ENCODE results near the gene SYNE3.

Gene SYNE3

DNA sequence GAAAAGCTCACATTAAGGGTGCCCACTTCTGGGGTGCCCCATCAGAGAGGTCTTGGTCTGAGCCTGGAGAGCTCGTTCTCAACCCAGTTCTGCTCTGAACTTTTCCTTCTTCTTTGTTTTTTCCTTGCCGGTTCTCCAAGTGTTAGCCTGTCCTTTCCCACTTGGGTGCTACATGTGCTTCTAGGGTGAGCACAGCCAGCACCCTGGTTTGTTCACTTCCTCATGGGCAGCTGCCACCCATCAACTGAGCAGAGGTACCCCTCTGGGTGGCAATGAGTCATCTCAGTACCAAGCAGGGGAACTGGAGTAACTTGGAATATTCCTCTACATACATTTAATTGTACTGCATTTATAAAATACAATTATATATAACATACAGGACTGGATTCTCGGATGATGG is 3.9 kb upstream of the SYNE3 start:
- no peak overlapping the region for H3K4me3 ChIP-seq (ENCODE audit: low read depth, low read length, poor library complexity, severe bottlenecking)
- H4K20me1 ChIP-seq (ENCODE audit: insufficient read depth, low read length): no peaks in the 10 kb centered on the region
- no peak overlapping the region for H3K9ac ChIP-seq (ENCODE audit: low read length)
- peaks cover 8% of the 10 kb centered on the region; the same call in 1 of the 2 replicates for H3K27me3 ChIP-seq (ENCODE audit: insufficient read depth, low read length)
- no peak overlapping the region for H3K4me2 ChIP-seq (ENCODE audit: low read length)
- H3K9me2 ChIP-seq (ENCODE audit: low read depth, low read length): no peaks in the 10 kb centered on the region
- H3K4me1 ChIP-seq (ENCODE audit: insufficient read depth, low read length, severe bottlenecking): peaks cover 50% of the 10 kb centered on the region
- no peak overlapping the region for H3K27ac ChIP-seq (ENCODE audit: low read depth, low read length, poor library complexity, severe bottlenecking)
- H3K79me2 ChIP-seq (ENCODE audit: insufficient read depth, low read length): no peaks in the 10 kb centered on the region
- no peaks in the 10 kb centered on the region for H3F3A ChIP-seq (ENCODE audit: insufficient read depth, low read length)
- no peaks in the 10 kb centered on the region for H3K36me3 ChIP-seq (ENCODE audit: insufficient read depth, low read length)
- TF ChIP-seq, protein P1, sequence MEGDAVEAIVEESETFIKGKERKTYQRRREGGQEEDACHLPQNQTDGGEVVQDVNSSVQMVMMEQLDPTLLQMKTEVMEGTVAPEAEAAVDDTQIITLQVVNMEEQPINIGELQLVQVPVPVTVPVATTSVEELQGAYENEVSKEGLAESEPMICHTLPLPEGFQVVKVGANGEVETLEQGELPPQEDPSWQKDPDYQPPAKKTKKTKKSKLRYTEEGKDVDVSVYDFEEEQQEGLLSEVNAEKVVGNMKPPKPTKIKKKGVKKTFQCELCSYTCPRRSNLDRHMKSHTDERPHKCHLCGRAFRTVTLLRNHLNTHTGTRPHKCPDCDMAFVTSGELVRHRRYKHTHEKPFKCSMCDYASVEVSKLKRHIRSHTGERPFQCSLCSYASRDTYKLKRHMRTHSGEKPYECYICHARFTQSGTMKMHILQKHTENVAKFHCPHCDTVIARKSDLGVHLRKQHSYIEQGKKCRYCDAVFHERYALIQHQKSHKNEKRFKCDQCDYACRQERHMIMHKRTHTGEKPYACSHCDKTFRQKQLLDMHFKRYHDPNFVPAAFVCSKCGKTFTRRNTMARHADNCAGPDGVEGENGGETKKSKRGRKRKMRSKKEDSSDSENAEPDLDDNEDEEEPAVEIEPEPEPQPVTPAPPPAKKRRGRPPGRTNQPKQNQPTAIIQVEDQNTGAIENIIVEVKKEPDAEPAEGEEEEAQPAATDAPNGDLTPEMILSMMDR (IDR thresholded peaks at IDR 0.05; ENCODE audit: low read length): no peak
- no peak for TF ChIP-seq EZH2 (IDR thresholded peaks at IDR 0.05; ENCODE audit: borderline replicate concordance, low read length)
- H2AFZ ChIP-seq (ENCODE audit: low read length): no peak overlapping the region
- no peaks in the 10 kb centered on the region for H3K9me3 ChIP-seq (ENCODE audit: low read length)

- peaks cover 53% of the 10 kb centered on the region for H3K4me1 ChIP-seq (ENCODE audit: insufficient read depth, low read length, severe bottlenecking)
- TF ChIP-seq EZH2 (IDR thresholded peaks at IDR 0.05; ENCODE audit: borderline replicate concordance, low read length): no peak
- TF ChIP-seq, protein P1 (IDR thresholded peaks at IDR 0.05; ENCODE audit: low read length): no peak
- no peak overlapping the region for H2AFZ ChIP-seq (ENCODE audit: low read length)
These were observed 3.2 kb upstream of the SYNE3 start for GRCh38 chr14:95519699-95520098.

GRCh38 chr14:95518045-95518751 is 1.7 kb upstream of the SYNE3 start:
- Histone ChIP-seq H3F3A (ENCODE audit: insufficient read depth, low read length) (no peaks in the 10 kb centered on the region), H3K9me3 (ENCODE audit: low read length) (no peaks in the 10 kb centered on the region), H3K9ac (ENCODE audit: low read length) (no peak overlapping the region; the same call in 1 of the 2 replicates), H3K36me3 (ENCODE audit: insufficient read depth, low read length) (no peaks in the 10 kb centered on the region), H3K4me3 (ENCODE audit: low read depth, low read length, poor library complexity, severe bottlenecking) (no peak overlapping the region), H3K27ac (ENCODE audit: low read depth, low read length, poor library complexity, severe bottlenecking) (peak overlapping the region; percentile 16), H3K79me2 (ENCODE audit: insufficient read depth, low read length) (no peaks in the 10 kb centered on the region), H3K4me2 (ENCODE audit: low read length) (no peak overlapping the region; the same call in 1 of the 2 replicates), H2AFZ (ENCODE audit: low read length) (no peak overlapping the region), H4K20me1 (ENCODE audit: insufficient read depth, low read length) (no peaks in the 10 kb centered on the region), H3K4me1 (ENCODE audit: insufficient read depth, low read length, severe bottlenecking) (peaks cover 48% of the 10 kb centered on the region), H3K9me2 (ENCODE audit: low read depth, low read length) (no peaks in the 10 kb centered on the region), H3K27me3 (ENCODE audit: insufficient read depth, low read length) (peaks cover 8% of the 10 kb centered on the region; the same call in 1 of the 2 replicates)
- TF ChIP-seq, protein P1 (IDR thresholded peaks at IDR 0.05; ENCODE audit: low read length): no peak
- TF ChIP-seq EZH2 (IDR thresholded peaks at IDR 0.05; ENCODE audit: borderline replicate concordance, low read length): no peak

More at GRCh38 chr14:95519699-95520098, 3.2 kb upstream of the SYNE3 start:
- H3K27me3 ChIP-seq (ENCODE audit: insufficient read depth, low read length): peaks cover 8% of the 10 kb centered on the region; the same call in 1 of the 2 replicates
- no peaks in the 10 kb centered on the region for H3K79me2 ChIP-seq (ENCODE audit: insufficient read depth, low read length)
- peak overlapping the region; percentile 33; the same call in 1 of the 2 replicates for H3K4me2 ChIP-seq (ENCODE audit: low read length)
- no peak overlapping the region for H3K4me3 ChIP-seq (ENCODE audit: low read depth, low read length, poor library complexity, severe bottlenecking)
- no peaks in the 10 kb centered on the region for H3F3A ChIP-seq (ENCODE audit: insufficient read depth, low read length)
- H3K27ac ChIP-seq (ENCODE audit: low read depth, low read length, poor library complexity, severe bottlenecking): no peak overlapping the region
- no peaks in the 10 kb centered on the region for H3K9me2 ChIP-seq (ENCODE audit: low read depth, low read length)
- no peaks in the 10 kb centered on the region for H3K36me3 ChIP-seq (ENCODE audit: insufficient read depth, low read length)
- no peak overlapping the region; the same call in 1 of the 2 replicates for H3K9ac ChIP-seq (ENCODE audit: low read length)
- H4K20me1 ChIP-seq (ENCODE audit: insufficient read depth, low read length): no peaks in the 10 kb centered on the region
- no peaks in the 10 kb centered on the region for H3K9me3 ChIP-seq (ENCODE audit: low read length)

Data from OCI-LY1 (cell line).